HEK293 (cell line): Measurements from ENCODE around the gene TPRA1.
"Not testable (repeated sequence)": the region's sequence is repeated elsewhere in the genome, so short reads cannot be mapped to it uniquely, and the experiment has no call there.

Source experiments
- CTCF ChIA-PET: fragments of 350-600 bp; formaldehyde crosslinking; extraction: SDS; loops from one replicate; lab custom pipeline; 2021; ENCODE audit warnings: antibody characterized with exemption; lab: Yijun Ruan, JAX
- POLR2A ChIA-PET: fragments of 300-600 bp; formaldehyde crosslinking; extraction: SDS; loops from one replicate; lab custom pipeline; 2020; ENCODE audit warnings: antibody characterized with exemption, inconsistent platforms; lab: Yijun Ruan, JAX
- H3K27ac ChIP-seq: fragments of 200-500 bp; sonication (Bioruptor generic); 2 replicates; pipeline ENCODE4 v1.5.1; 2014; ENCODE audit warnings: low read depth, low read length, control low read depth, inconsistent platforms; ENCODE audit errors: extremely low read depth
- H3K36me3 ChIP-seq, 2 experiments: fragments of 200-500 bp in 1 of 2; sonication (Bioruptor generic) in 1 of 2; 1 replicate in 1 of 2; 2 replicates in 1 of 2; pipeline ENCODE4 v1.5.1; 2014 to 2017; ENCODE audit warnings: inconsistent platforms in 2 of 2, low read length in 2 of 2; ENCODE audit not compliant: control insufficient read depth in 2 of 2, insufficient read depth in 1 of 2
- H3K4me1 ChIP-seq: fragments of 200-500 bp; sonication (Bioruptor generic); 2 replicates; pipeline ENCODE4 v1.5.1; 2014; ENCODE audit warnings: mild to moderate bottlenecking, low read length, inconsistent platforms; ENCODE audit not compliant: control insufficient read depth, insufficient read depth
- H3K4me3 ChIP-seq: 2 replicates; pipeline ENCODE4 v1.5.1; 2011; ENCODE audit warnings: low read depth, mild to moderate bottlenecking, control low read depth, low read length, moderate library complexity
- H3K9me3 ChIP-seq: fragments of 200-500 bp; sonication (Bioruptor generic); 2 replicates; pipeline ENCODE4 v1.5.1; 2014; ENCODE audit warnings: low read depth, low read length, inconsistent platforms; ENCODE audit not compliant: control insufficient read depth, insufficient read depth
- ATF2 ChIP-seq: fragments of 450-650 bp; formaldehyde crosslinking; IDR thresholded peaks from 2 replicates; pipeline ENCODE4 v1.5.1; 2016; ENCODE audit warnings: missing biosample characterization, missing genetic modification characterization, low read depth
- BCL11A ChIP-seq: fragments of 450-650 bp; formaldehyde crosslinking; IDR thresholded peaks from 2 replicates; pipeline ENCODE4 v1.5.1; 2016; ENCODE audit warnings: low read depth, missing biosample characterization, missing genetic modification characterization
- GLIS1 ChIP-seq: fragments of 450-650 bp; formaldehyde crosslinking; IDR thresholded peaks from 2 replicates; pipeline ENCODE4 v1.5.1; 2016; ENCODE audit warnings: missing biosample characterization, missing genetic modification characterization
- HOXD13 ChIP-seq: sonication (generic); formaldehyde crosslinking; IDR thresholded peaks from 2 replicates; pipeline ENCODE4 v1.8.0; 2022; ENCODE audit warnings: missing genetic modification reagents, borderline replicate concordance
- KLF16 ChIP-seq: fragments of 450-650 bp; formaldehyde crosslinking; IDR thresholded peaks from 2 replicates; pipeline ENCODE4 v1.5.1; 2017; ENCODE audit warnings: missing biosample characterization, missing genetic modification characterization
- KLF8 ChIP-seq: fragments of 450-650 bp; formaldehyde crosslinking; IDR thresholded peaks from 2 replicates; pipeline ENCODE4 v1.5.1; 2016; ENCODE audit warnings: missing biosample characterization, missing genetic modification characterization
- MZF1 ChIP-seq: fragments of 450-650 bp; formaldehyde crosslinking; IDR thresholded peaks from 2 replicates; pipeline ENCODE4 v1.5.1; 2017; ENCODE audit warnings: missing biosample characterization, missing genetic modification characterization, borderline replicate concordance
- ZNF138 ChIP-seq: fragments of 450-650 bp; formaldehyde crosslinking; IDR thresholded peaks from 2 replicates; pipeline ENCODE4 v1.5.1; 2016; ENCODE audit warnings: missing biosample characterization, missing genetic modification characterization, borderline replicate concordance
- ZNF157 ChIP-seq: fragments of 450-650 bp; formaldehyde crosslinking; IDR thresholded peaks from 2 replicates; pipeline ENCODE4 v1.5.1; 2016; ENCODE audit warnings: missing biosample characterization, missing genetic modification characterization
- ZNF202 ChIP-seq: fragments of 450-650 bp; formaldehyde crosslinking; IDR thresholded peaks from 2 replicates; pipeline ENCODE4 v1.5.1; 2016; ENCODE audit warnings: missing biosample characterization, missing genetic modification characterization, borderline replicate concordance
- ZNF223 ChIP-seq: fragments of 450-650 bp; formaldehyde crosslinking; IDR thresholded peaks from 2 replicates; pipeline ENCODE4 v1.5.1; 2016; ENCODE audit warnings: missing biosample characterization, missing genetic modification characterization
- ZNF24 ChIP-seq: fragments of 450-650 bp; formaldehyde crosslinking; IDR thresholded peaks from 2 replicates; pipeline ENCODE4 v1.5.1; 2016; ENCODE audit warnings: missing biosample characterization, missing genetic modification characterization
- ZNF292 ChIP-seq: fragments of 450-650 bp; formaldehyde crosslinking; IDR thresholded peaks from 2 replicates; pipeline ENCODE4 v1.5.1; 2016; ENCODE audit warnings: low read depth, missing biosample characterization, missing genetic modification characterization, borderline replicate concordance
- ZNF529 ChIP-seq: fragments of 450-650 bp; formaldehyde crosslinking; IDR thresholded peaks from 2 replicates; pipeline ENCODE4 v1.5.1; 2017; ENCODE audit warnings: missing genetic modification characterization, missing biosample characterization; ENCODE audit not compliant: insufficient replicate concordance
- ZNF548 ChIP-seq: fragments of 450-650 bp; formaldehyde crosslinking; IDR thresholded peaks from 2 replicates; pipeline ENCODE4 v1.5.1; 2016; ENCODE audit warnings: missing biosample characterization, missing genetic modification characterization
- ZNF560 ChIP-seq: fragments of 450-650 bp; formaldehyde crosslinking; IDR thresholded peaks from 2 replicates; pipeline ENCODE4 v1.5.1; 2017; ENCODE audit warnings: missing biosample characterization, missing genetic modification characterization, borderline replicate concordance
- ZNF571 ChIP-seq: fragments of 450-650 bp; formaldehyde crosslinking; IDR thresholded peaks from 2 replicates; pipeline ENCODE4 v1.5.0; 2017; ENCODE audit warnings: missing biosample characterization, missing genetic modification characterization
- ZNF623 ChIP-seq: fragments of 450-650 bp; formaldehyde crosslinking; IDR thresholded peaks from 2 replicates; pipeline ENCODE4 v1.5.1; 2016; ENCODE audit warnings: missing biosample characterization, missing genetic modification characterization
- ZNF626 ChIP-seq: fragments of 450-650 bp; sonication (Bioruptor Pico); formaldehyde crosslinking; IDR thresholded peaks from 2 replicates; pipeline ENCODE4 v1.5.1; 2018; ENCODE audit warnings: missing biosample characterization, missing genetic modification characterization, inconsistent platforms
- ZNF843 ChIP-seq: fragments of 450-650 bp; formaldehyde crosslinking; IDR thresholded peaks from 2 replicates; pipeline ENCODE4 v1.5.1; 2016; ENCODE audit warnings: missing biosample characterization, missing genetic modification characterization
- ZSCAN4 ChIP-seq: fragments of 450-650 bp; formaldehyde crosslinking; IDR thresholded peaks from 2 replicates; pipeline ENCODE4 v1.5.1; 2017; ENCODE audit warnings: missing biosample characterization, missing genetic modification characterization
- TF ChIP-seq, protein P1 (sequence below): fragments of 450-650 bp; formaldehyde crosslinking; IDR thresholded peaks from 2 replicates; pipeline ENCODE4; 2016; ENCODE audit warnings: missing biosample characterization, missing genetic modification characterization
- TF ChIP-seq, protein P2 (sequence below): fragments of 450-650 bp; formaldehyde crosslinking; IDR thresholded peaks from 2 replicates; pipeline ENCODE4 v1.5.1; 2017; ENCODE audit warnings: missing biosample characterization, missing genetic modification characterization
- TF ChIP-seq, protein P3 (sequence below): fragments of 450-650 bp; formaldehyde crosslinking; IDR thresholded peaks from 2 replicates; pipeline ENCODE4 v1.5.1; 2016; ENCODE audit warnings: missing biosample characterization, missing genetic modification characterization, borderline replicate concordance

The TPRA1 gene

DNA sequence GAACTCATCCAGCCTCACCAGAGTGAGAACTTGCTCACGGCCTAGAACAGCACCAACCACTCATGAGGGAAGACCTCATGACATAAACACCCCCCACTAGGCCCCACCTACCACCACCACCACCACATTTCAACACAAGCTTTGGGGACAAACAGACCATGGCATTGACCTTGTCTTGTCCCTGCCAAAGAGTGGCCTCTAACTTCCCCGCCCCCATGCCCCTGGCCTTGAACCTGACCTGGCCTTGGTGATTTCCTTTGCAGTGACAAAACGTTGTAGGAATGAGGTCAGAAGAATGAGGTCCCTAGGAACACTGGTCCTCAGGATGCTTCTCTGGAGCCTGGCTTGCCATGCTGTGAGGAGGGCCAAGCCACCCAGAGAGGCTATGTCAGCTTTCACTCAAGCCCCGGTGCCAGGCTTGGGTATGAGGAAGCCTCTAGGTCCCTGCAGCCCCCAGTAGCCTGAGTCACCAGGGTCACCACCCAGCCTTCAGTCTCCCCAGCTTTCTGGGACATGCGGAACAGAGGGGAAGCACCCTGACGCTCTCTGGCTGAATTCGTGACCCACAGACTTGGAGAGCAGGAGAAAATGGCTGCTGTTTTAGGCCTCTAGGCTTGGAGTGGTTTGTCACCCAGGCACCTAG lies 57.9 kb downstream of the TPRA1 start:
- H3K4me1 ChIP-seq, result no peaks in the 10 kb centered on the region
- H3K27ac ChIP-seq, result no peak overlapping the region
- H3K9me3 ChIP-seq, result no peaks in the 10 kb centered on the region
- POLR2A ChIA-PET, result no interaction called here
- peak; percentile 30; the same call in 1 of the 2 replicates for TF ChIP-seq GLIS1 (tag by site-specific recombination)
- TF ChIP-seq ZNF202 (tag by site-specific recombination), result no peak
- no peak for TF ChIP-seq ZSCAN4 (tag by site-specific recombination)
- no peak for TF ChIP-seq BCL11A (tag by site-specific recombination)
- no peak overlapping the region for H3K4me3 ChIP-seq
- CTCF ChIA-PET, result no interaction called here
- H3K36me3 ChIP-seq, result no peaks in the 10 kb centered on the region

DNA sequence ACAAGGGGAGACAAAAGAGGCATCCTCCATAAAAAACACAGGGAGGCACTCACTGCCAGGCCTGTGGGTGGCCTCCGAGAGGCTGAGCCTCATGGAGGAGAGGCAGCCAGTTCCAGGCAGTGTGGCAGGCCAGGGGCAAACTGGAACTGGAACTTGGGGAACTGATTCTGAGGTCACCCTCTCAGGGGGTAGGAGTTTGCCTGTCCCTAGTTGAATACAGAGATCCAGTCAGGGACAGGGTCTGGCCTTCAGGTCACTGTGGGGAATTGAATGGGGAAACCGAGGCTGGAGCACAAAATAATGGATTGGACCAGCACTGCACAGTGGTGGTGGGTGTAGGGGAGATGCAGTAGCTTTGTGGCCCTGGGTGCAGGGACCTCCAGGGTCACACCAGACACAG lies 58.7 kb downstream of the TPRA1 start:
- H3K36me3 ChIP-seq, result no peaks in the 10 kb centered on the region
- no peaks in the 10 kb centered on the region for H3K4me1 ChIP-seq
- no peaks in the 10 kb centered on the region for H3K9me3 ChIP-seq
- CTCF ChIA-PET, result no interaction called here
- no peak overlapping the region for H3K4me3 ChIP-seq
- TF ChIP-seq ZNF138 (tag by site-specific recombination) (no peak), HOXD13 (no peak), ZNF529 (tag by site-specific recombination) (no peak), ZNF571 (tag by site-specific recombination) (no peak), ATF2 (tag by site-specific recombination) (no peak), ZNF223 (tag by site-specific recombination) (no peak), ZNF623 (tag by site-specific recombination) (no peak), MZF1 (tag by site-specific recombination) (no peak), KLF8 (tag by site-specific recombination) (no peak), ZNF548 (tag by site-specific recombination) (no peak), ZNF560 (tag by site-specific recombination) (no peak), ZNF626 (tag by site-specific recombination) (no peak), ZNF157 (tag by site-specific recombination) (no peak), ZNF843 (tag by site-specific recombination) (no peak), KLF16 (no peak), ZNF292 (tag by site-specific recombination) (no peak), ZNF24 (tag by site-specific recombination) (no peak)
- TF ChIP-seq, protein P1, sequence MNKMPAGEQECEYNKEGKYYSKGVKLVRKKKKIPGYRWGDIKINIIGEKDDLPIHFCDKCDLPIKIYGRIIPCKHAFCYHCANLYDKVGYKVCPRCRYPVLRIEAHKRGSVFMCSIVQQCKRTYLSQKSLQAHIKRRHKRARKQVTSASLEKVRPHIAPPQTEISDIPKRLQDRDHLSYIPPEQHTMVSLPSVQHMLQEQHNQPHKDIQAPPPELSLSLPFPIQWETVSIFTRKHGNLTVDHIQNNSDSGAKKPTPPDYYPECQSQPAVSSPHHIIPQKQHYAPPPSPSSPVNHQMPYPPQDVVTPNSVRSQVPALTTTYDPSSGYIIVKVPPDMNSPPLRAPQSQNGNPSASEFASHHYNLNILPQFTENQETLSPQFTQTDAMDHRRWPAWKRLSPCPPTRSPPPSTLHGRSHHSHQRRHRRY (tag by site-specific recombination), result no peak
- TF ChIP-seq, protein P2, sequence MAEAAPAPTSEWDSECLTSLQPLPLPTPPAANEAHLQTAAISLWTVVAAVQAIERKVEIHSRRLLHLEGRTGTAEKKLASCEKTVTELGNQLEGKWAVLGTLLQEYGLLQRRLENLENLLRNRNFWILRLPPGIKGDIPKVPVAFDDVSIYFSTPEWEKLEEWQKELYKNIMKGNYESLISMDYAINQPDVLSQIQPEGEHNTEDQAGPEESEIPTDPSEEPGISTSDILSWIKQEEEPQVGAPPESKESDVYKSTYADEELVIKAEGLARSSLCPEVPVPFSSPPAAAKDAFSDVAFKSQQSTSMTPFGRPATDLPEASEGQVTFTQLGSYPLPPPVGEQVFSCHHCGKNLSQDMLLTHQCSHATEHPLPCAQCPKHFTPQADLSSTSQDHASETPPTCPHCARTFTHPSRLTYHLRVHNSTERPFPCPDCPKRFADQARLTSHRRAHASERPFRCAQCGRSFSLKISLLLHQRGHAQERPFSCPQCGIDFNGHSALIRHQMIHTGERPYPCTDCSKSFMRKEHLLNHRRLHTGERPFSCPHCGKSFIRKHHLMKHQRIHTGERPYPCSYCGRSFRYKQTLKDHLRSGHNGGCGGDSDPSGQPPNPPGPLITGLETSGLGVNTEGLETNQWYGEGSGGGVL (tag by site-specific recombination), result no peak
- TF ChIP-seq, protein P3, sequence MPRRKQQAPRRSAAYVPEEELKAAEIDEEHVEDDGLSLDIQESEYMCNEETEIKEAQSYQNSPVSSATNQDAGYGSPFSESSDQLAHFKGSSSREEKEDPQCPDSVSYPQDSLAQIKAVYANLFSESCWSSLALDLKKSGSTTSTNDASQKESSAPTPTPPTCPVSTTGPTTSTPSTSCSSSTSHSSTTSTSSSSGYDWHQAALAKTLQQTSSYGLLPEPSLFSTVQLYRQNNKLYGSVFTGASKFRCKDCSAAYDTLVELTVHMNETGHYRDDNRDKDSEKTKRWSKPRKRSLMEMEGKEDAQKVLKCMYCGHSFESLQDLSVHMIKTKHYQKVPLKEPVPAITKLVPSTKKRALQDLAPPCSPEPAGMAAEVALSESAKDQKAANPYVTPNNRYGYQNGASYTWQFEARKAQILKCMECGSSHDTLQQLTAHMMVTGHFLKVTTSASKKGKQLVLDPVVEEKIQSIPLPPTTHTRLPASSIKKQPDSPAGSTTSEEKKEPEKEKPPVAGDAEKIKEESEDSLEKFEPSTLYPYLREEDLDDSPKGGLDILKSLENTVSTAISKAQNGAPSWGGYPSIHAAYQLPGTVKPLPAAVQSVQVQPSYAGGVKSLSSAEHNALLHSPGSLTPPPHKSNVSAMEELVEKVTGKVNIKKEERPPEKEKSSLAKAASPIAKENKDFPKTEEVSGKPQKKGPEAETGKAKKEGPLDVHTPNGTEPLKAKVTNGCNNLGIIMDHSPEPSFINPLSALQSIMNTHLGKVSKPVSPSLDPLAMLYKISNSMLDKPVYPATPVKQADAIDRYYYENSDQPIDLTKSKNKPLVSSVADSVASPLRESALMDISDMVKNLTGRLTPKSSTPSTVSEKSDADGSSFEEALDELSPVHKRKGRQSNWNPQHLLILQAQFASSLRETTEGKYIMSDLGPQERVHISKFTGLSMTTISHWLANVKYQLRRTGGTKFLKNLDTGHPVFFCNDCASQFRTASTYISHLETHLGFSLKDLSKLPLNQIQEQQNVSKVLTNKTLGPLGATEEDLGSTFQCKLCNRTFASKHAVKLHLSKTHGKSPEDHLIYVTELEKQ (tag by site-specific recombination), result no peak
- TF ChIP-seq, all 188 proteins: peak for 0
- POLR2A ChIA-PET, result no interaction called here
- no peak overlapping the region for H3K27ac ChIP-seq

DNA sequence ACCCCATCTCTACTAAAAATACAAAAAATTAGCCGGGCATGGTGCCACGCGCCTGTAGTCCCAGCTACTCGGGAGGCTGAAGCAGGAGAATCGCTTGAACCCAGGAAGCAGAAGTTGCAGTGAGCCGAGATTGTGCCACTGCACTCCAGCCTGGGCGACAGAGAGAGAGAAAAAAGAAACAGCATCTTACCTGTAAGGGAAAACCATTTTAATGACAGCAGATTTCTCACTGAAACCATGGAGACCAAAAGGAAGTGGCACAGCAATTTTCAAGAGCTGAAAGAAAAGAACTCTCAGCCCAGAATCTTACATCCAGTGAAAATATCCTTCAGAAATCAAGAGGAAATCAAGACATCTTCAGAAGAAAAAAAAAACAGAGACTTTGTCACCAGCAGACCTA lies 59.7 kb downstream of the TPRA1 start:
- CTCF ChIA-PET, result interaction anchor here (0.7 kb wide), 2 partner anchors 14 to 1934 kb away, joined by 3 read pairs; no protein-coding TSS in a partner anchor
- POLR2A ChIA-PET, result not testable (repeated sequence)

More for the DNA sequence above, 59.7 kb downstream of the TPRA1 start:
- H3K27ac ChIP-seq, H3K36me3 ChIP-seq, H3K4me1 ChIP-seq, H3K9me3 ChIP-seq, H3K4me3 ChIP-seq: not testable (repeated sequence)
